Psoas muscle (tissue), 8 donors: ENCODE data around the gene TMEM52. TPM values are rescaled to one million over a fixed set of nuclear protein-coding genes. Genes with fewer than 3 reads are reported as not detected.

Source experiments
- ATAC-seq, 4 donors: fragments of 200-7000 bp; cut with Tn5 transposase; one replicate each; pipeline ENCODE4 v1.9.1; 2020; ENCODE audit warnings: moderate library complexity in 3 of 4, mild to moderate bottlenecking in 2 of 4
- DNase-seq, 2 donors: peaks; one replicate each; pipeline ENCODE4 v3.0.0-alpha.2; 2020
- H3K27ac ChIP-seq: fragments of 200-600 bp; one replicate; pipeline ENCODE4 v1.8.0; 2022
- H3K27me3 ChIP-seq, 3 donors: fragments of 200-600 bp in 1 of 3; one replicate each; pipeline versions ENCODE4 v1.6.1 to v1.8.0; 2013 to 2022; ENCODE audit warnings: low read length in 2 of 3, mild to moderate bottlenecking in 2 of 3, moderate library complexity in 1 of 3; ENCODE audit not compliant: insufficient read depth in 3 of 3
- H3K36me3 ChIP-seq, 2 donors: fragments of 200-600 bp in 1 of 2; one replicate each; pipeline versions ENCODE4 v1.6.1 to v1.8.0; 2013 to 2022; ENCODE audit warnings: low read depth in 1 of 2, mild to moderate bottlenecking in 1 of 2, moderate library complexity in 1 of 2; ENCODE audit not compliant: insufficient read depth in 1 of 2
- H3K4me1 ChIP-seq: fragments of 200-600 bp; one replicate; pipeline ENCODE4 v1.8.0; 2022
- H3K4me3 ChIP-seq: fragments of 200-600 bp; one replicate; pipeline ENCODE4 v1.8.0; 2022; ENCODE audit warnings: mild to moderate bottlenecking
- H3K9me3 ChIP-seq: fragments of 200-600 bp; one replicate; pipeline ENCODE4 v1.8.0; 2022
- WGBS, 3 donors: extraction: QIAGEN DNeasy Blood & Tissue Kit; methylation state at CpG; one replicate each; pipeline versions ENCODE4 v1.1.6 to v1.1.7; 2013; 5-methylcytosine and 5-hydroxymethylcytosine counted together
- intact Hi-C, 2 donors: fragments of 100-400 bp; cut with DNase I; formaldehyde crosslinking; loops; one replicate each; pipeline versions ENCODE4 v1.11.0 to v1.14.2; 2022
- polyA plus RNA-seq, 3 donors: library from polyadenylated mRNA; stranded (reverse); fragments of 200-250 nt; gene quantifications; one replicate each; pipeline ENCODE4 v1.2.3, GENCODE V29; 2013
- total RNA-seq, 4 donors: library from RNA; stranded (reverse); fragmentation: NEBNext Ultra II Directional in 2 of 4; extraction: Animal tissue kit (Norgen Biotek cat#: 25700) in 2 of 4; gene quantifications; one replicate each; pipeline versions ENCODE4 v1.2.1 to v1.2.4, GENCODE V29; 2021 to 2023
- TF ChIP-seq, protein P1 (sequence below): fragments of 200-600 bp; IDR thresholded peaks from one replicate; pipeline ENCODE4 v1.8.0; 2022; ENCODE audit warnings: antibody characterized with exemption
- donor health status: healthy with polysubstance abuse.
- donor health status: DM: no; HTN: no; CAD: no; lungs with moderate emphysema.
- donor health status: Bipolar disorder and iron deficiency.
- donor health status: healthy.
- donor health status: DM: yes; HTN: yes; CAD: no.
- donor health status: DM: no; HTN: no; CAD: no.
- donor health status: DM: no; HTN: no; CAD: no.
- donor health status: DM: yes; HTN: yes; CAD: no.

TMEM52 gene
- total and polyA plus RNA-seq, 7 donors: 37.2 to 137 (median 58.7) TPM

DNA sequence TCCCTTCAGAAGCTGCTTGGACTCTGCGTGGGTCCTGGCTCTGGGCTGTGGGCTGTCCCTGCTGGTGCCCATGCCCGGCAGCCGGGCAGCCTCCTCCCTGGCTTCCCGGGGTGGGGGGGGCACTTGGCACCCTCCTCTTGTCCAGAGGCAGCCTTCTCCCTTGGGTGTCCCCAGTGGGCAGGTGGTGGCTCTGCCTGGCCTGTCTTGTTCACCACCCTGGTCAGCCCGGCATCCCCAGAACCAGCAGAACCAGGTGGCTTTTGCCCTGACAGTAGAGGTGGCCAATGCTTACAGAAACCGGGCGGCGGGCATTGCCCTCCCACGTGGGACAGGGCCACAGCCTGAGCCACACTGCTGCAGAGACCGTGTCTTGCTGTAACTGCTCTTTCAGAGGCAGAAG lies 46.5 kb upstream of the TMEM52 start:
- WGBS, 3 donors: 32 to 49% (median 44%) methylated on average over 10 of the region's 10 CpGs
- ATAC-seq (no peak), DNase-seq (no peak)
- Histone ChIP-seq H3K27ac (no peak overlapping the region), H3K27me3 (peaks cover 0 to 78% (median 14%) of the 10 kb centered on the region in 3 donors), H3K36me3 (no peaks in the 10 kb centered on the region), H3K9me3 (no peaks in the 10 kb centered on the region), H3K4me3 (no peak overlapping the region), H3K4me1 (no peaks in the 10 kb centered on the region)
- intact Hi-C loops: no loop called here
- TF ChIP-seq, protein P1, sequence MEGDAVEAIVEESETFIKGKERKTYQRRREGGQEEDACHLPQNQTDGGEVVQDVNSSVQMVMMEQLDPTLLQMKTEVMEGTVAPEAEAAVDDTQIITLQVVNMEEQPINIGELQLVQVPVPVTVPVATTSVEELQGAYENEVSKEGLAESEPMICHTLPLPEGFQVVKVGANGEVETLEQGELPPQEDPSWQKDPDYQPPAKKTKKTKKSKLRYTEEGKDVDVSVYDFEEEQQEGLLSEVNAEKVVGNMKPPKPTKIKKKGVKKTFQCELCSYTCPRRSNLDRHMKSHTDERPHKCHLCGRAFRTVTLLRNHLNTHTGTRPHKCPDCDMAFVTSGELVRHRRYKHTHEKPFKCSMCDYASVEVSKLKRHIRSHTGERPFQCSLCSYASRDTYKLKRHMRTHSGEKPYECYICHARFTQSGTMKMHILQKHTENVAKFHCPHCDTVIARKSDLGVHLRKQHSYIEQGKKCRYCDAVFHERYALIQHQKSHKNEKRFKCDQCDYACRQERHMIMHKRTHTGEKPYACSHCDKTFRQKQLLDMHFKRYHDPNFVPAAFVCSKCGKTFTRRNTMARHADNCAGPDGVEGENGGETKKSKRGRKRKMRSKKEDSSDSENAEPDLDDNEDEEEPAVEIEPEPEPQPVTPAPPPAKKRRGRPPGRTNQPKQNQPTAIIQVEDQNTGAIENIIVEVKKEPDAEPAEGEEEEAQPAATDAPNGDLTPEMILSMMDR: no peak

DNA sequence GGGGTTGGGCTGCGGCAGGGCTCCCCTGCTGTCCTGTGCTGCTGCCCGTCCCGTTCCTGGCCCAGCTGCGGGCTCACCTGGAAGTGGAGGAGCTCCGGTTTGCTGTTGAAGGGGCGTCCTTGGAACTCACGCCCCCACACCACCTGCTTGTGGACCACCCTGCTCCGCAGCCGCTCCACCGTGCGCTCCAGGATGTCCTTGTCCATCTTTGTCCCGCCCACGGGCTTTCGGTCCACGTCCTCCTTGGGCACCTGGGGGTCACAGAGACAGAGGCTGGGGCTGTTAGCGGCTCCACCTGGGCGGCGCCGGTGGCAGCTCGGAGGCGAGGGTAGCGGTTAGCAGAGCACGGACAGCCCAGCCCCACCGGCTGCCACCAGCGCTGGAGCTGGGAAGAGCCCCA lies 45.7 kb upstream of the TMEM52 start:
- no peaks in the 10 kb centered on the region for H3K4me1 ChIP-seq
- no peaks in the 10 kb centered on the region for H3K36me3 ChIP-seq
- no peak overlapping the region for H3K27ac ChIP-seq
- ATAC-seq: no peak
- WGBS, 3 donors: 71 to 73% (median 72%) methylated on average over 25 of the region's 25 CpGs
- intact Hi-C loops: loop anchor here in 1 of 2 donors (5.0 kb wide), 1 partner anchor 82 kb away; no protein-coding TSS in a partner anchor
- no peak for DNase-seq
- H3K4me3 ChIP-seq: no peak overlapping the region
- no peaks in the 10 kb centered on the region for H3K9me3 ChIP-seq
- TF ChIP-seq, protein P1: no peak
- peaks cover 0 to 86% (median 14%) of the 10 kb centered on the region in 3 donors for H3K27me3 ChIP-seq

DNA sequence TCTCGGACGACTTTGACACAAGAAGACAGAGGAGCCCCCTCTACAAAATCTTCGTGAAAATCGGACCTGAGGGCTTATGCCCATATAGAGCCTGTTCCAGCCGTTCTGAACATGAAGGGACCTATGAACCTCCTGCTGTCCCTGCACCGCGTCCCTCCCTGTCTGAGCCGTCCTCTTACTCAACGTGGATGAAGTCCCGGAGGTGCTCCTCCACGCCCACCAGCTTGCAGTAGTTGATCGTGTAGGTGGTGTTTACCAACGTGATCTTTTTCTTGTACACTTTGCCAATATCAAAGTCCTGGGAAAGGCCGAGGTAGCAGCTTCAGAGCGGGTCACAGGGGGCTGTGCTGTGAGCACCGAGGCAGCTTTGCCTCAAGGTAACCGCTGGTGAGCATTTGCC lies 44.5 kb upstream of the TMEM52 start:
- no peak overlapping the region for H3K27ac ChIP-seq
- no peak for ATAC-seq
- H3K9me3 ChIP-seq: no peaks in the 10 kb centered on the region
- no peak for DNase-seq
- peaks cover 0 to 97% (median 17%) of the 10 kb centered on the region in 3 donors for H3K27me3 ChIP-seq
- TF ChIP-seq, protein P1: no peak
- no peaks in the 10 kb centered on the region for H3K4me1 ChIP-seq
- intact Hi-C loops: loop anchor here in 1 of 2 donors (5.0 kb wide), 1 partner anchor 84 kb away; no protein-coding TSS in a partner anchor
- 79 to 83% (median 79%) methylated on average over 17 of the region's 17 CpGs for WGBS, 3 donors
- no peak overlapping the region for H3K4me3 ChIP-seq
- no peaks in the 10 kb centered on the region for H3K36me3 ChIP-seq

DNA sequence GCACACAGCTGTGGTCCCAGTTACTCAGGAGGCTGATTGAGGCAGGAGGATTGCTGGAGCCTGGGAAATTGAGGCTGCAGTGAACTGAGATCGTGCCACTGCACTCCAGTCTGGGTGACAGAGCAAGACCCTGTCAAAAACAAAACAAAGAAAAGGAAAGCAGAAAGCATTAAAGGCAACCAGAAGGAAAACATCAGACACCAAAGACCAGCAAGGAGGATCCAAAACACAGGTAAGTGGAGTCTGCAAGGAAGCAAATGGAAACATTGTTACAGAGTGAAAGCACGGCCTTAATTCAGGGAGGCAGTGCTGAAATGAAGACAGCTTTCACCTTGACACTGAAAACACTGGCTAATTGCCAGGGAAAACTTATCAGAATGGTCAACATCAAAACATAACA lies 43.7 kb upstream of the TMEM52 start:
- no peaks in the 10 kb centered on the region for H3K9me3 ChIP-seq
- ATAC-seq: no peak
- WGBS, 3 donors: 66 to 75% (median 69%) methylated on average over 2 of the region's 2 CpGs
- DNase-seq: no peak
- no peaks in the 10 kb centered on the region for H3K4me1 ChIP-seq
- TF ChIP-seq, protein P1: no peak
- intact Hi-C loops: loop anchor here in 1 of 2 donors (5.0 kb wide), 1 partner anchor 85 kb away; no protein-coding TSS in a partner anchor
- H3K4me3 ChIP-seq: no peak overlapping the region
- no peak overlapping the region for H3K27ac ChIP-seq
- H3K36me3 ChIP-seq: no peaks in the 10 kb centered on the region
- H3K27me3 ChIP-seq: peaks cover 0 to 97% (median 20%) of the 10 kb centered on the region in 3 donors
